HFF-Myc (cell line): ENCODE results near the gene SPG11.
A peak's percentile ranks its signal among the peaks of the same experiment; 100 is the strongest.
"Not testable (repeated sequence)": the region's sequence is repeated elsewhere in the genome, so short reads cannot be mapped to it uniquely, and the experiment has no call there.

Experiments
- DNase-seq: peaks from one replicate; pipeline ENCODE4 v3.0.0-alpha.2; 2011; ENCODE audit warnings: low read depth; ENCODE audit errors: extremely low read depth
- H3K4me3 ChIP-seq: replicated peaks from 2 replicates; pipeline ENCODE4 v1.5.1; 2011; ENCODE audit warnings: low read depth, mild to moderate bottlenecking, control low read depth, low read length
- TF ChIP-seq, protein P1 (sequence below): IDR thresholded peaks from 2 replicates; pipeline ENCODE4 v1.5.1; 2012; ENCODE audit warnings: mild to moderate bottlenecking, low read depth, low read length, control low read depth; ENCODE audit errors: missing control alignments

Gene SPG11

DNA sequence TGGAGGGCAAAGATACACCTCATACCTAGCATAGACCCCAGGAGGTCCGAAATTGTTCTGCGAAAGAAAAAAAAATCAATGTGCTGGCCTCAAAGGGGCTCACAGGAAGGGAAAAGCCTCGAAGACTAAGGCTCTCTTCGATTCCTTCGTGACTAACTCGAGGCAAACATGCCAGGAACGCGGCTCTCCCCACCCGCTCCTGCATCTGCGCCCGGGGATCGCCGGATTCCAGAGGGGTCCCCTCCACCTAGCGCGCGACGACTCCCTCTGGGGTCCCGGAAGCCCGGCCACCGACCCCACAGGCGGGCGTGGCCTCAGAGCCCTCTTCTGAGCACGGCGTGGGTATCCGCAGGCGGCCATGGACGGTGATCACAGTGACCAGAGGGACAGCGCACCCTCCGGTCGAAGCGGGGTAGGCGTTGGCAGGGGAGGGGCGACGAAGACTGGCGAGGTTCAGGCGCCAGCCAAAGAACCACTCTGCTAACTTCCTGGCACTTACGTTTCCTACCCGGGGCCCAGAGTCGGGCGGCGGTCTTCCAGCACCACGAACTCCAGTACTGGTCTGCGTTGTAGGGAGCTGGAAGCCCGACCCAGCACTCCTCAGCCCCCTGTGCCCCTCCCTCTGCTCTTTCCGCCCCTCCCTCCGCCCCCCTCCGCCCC, 127.0 kb downstream of the SPG11 start:
- TF ChIP-seq, protein P1, sequence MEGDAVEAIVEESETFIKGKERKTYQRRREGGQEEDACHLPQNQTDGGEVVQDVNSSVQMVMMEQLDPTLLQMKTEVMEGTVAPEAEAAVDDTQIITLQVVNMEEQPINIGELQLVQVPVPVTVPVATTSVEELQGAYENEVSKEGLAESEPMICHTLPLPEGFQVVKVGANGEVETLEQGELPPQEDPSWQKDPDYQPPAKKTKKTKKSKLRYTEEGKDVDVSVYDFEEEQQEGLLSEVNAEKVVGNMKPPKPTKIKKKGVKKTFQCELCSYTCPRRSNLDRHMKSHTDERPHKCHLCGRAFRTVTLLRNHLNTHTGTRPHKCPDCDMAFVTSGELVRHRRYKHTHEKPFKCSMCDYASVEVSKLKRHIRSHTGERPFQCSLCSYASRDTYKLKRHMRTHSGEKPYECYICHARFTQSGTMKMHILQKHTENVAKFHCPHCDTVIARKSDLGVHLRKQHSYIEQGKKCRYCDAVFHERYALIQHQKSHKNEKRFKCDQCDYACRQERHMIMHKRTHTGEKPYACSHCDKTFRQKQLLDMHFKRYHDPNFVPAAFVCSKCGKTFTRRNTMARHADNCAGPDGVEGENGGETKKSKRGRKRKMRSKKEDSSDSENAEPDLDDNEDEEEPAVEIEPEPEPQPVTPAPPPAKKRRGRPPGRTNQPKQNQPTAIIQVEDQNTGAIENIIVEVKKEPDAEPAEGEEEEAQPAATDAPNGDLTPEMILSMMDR, result peak; percentile 9
- H3K4me3 ChIP-seq, result peak overlapping the region; percentile 91
- peak; percentile 62 for DNase-seq

- DNase-seq, result no peak
- TF ChIP-seq, protein P1, result no peak
- H3K4me3 ChIP-seq, result peak overlapping the region; percentile 91
These were observed 127.8 kb downstream of the SPG11 start for GRCh38 chr15:44535523-44536301.

DNA sequence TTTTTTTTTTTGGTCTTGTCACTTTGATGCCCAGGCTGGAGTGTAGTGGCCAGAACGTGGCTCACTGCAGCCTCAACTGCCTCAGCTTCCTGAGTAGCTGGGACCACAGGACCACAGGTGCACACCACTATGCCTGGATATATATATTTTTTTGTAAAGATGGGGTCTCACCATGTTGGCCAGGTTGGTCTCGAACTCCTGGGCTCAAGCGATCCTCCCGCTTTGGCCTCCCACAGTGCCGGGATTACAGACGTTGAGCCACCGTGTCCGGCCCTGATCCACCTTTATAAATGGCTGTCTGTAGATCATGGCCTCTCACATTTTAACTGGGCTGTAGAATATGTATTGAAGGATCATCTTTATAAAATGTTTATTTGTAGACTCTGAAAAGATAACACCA, 128.4 kb downstream of the SPG11 start:
- TF ChIP-seq, protein P1, result no peak
- no peak for DNase-seq
- no peak overlapping the region for H3K4me3 ChIP-seq

GRCh38 chr15:44532689-44533088, 130.8 kb downstream of the SPG11 start:
- TF ChIP-seq, protein P1, result peak; percentile 16
- H3K4me3 ChIP-seq, result no peak overlapping the region
- DNase-seq, result no peak

- not testable (repeated sequence) for H3K4me3 ChIP-seq, DNase-seq
These were observed 131.2 kb downstream of the SPG11 start for GRCh38 chr15:44532275-44532674.

- no peak for DNase-seq
- TF ChIP-seq, protein P1, result no peak
- H3K4me3 ChIP-seq, result no peak overlapping the region
These were observed 132.8 kb downstream of the SPG11 start for GRCh38 chr15:44530653-44531052.

GRCh38 chr15:44529864-44530604, 133.4 kb downstream of the SPG11 start:
- no peak for DNase-seq
- no peak overlapping the region for H3K4me3 ChIP-seq
- TF ChIP-seq, protein P1, result no peak
